Panc1 (cell line): ENCODE measurements around the gene SMPDL3B. TPM values are rescaled to one million over a fixed set of nuclear protein-coding genes. Genes with fewer than 3 reads are reported as not detected.
A peak's percentile ranks its signal among the peaks of the same experiment; 100 is the strongest.

Experiments
- ATAC-seq: fragments of 200-7000 bp; cut with Tn5 transposase; 2 replicates; pipeline ENCODE4 v1.9.1; 2020; ENCODE audit warnings: mild to moderate bottlenecking, moderate library complexity
- BruUV-seq: library from RNA; stranded (reverse); fragments of 400-500 nt; replicated peaks from 2 replicates; lab custom pipeline; 2021; lab: Mats Ljungman, UMichigan
- CTCF ChIA-PET: fragments of 300-600 bp; sonication (Branson Sonifier 250); formaldehyde crosslinking; loops from one replicate; lab custom pipeline; 2022; ENCODE audit warnings: antibody characterized with exemption; lab: Charles Lee
- POLR2A ChIA-PET: fragments of 300-600 bp; sonication (Branson Sonifier 250); formaldehyde crosslinking; loops from one replicate; lab custom pipeline; 2022; ENCODE audit warnings: antibody characterized with exemption; lab: Charles Lee
- DNase-seq: peaks from one replicate; pipeline ENCODE4 v3.0.0-alpha.2; 2010; ENCODE audit warnings: low read depth, low spot score
- H3K27ac ChIP-seq: 2 replicates; pipeline ENCODE4 v1.5.1; 2011; ENCODE audit warnings: mild to moderate bottlenecking, low read length, inconsistent platforms
- H3K27me3 ChIP-seq: fragments of 200-500 bp; sonication (Bioruptor generic); 2 replicates; pipeline ENCODE4 v1.6.0; 2014; ENCODE audit warnings: low read length, inconsistent platforms; ENCODE audit not compliant: control insufficient read depth, insufficient read depth
- H3K36me3 ChIP-seq: fragments of 200-500 bp; sonication (Bioruptor generic); 2 replicates; pipeline ENCODE4 v1.5.1; 2014; ENCODE audit warnings: inconsistent platforms, mild to moderate bottlenecking, low read length, moderate library complexity; ENCODE audit not compliant: control insufficient read depth, insufficient read depth
- H3K4me1 ChIP-seq: 2 replicates; pipeline ENCODE4 v1.5.1; 2011; ENCODE audit warnings: inconsistent platforms, mild to moderate bottlenecking, low read length, moderate library complexity; ENCODE audit not compliant: control insufficient read depth, insufficient read depth
- H3K4me3 ChIP-seq, 2 experiments: 2 replicates each; pipeline ENCODE4 v1.5.1; 2011 to 2012; ENCODE audit warnings: low read depth in 2 of 2, low read length in 2 of 2, mild to moderate bottlenecking in 2 of 2, inconsistent platforms in 1 of 2, moderate library complexity in 1 of 2
- H3K9me3 ChIP-seq: fragments of 200-500 bp; sonication (Bioruptor generic); 2 replicates; pipeline ENCODE4 v1.5.1; 2014; ENCODE audit warnings: low read depth, mild to moderate bottlenecking, inconsistent platforms, low read length, moderate library complexity; ENCODE audit not compliant: control insufficient read depth, insufficient read depth
- POLR2AphosphoS5 ChIP-seq: IDR thresholded peaks from 2 replicates; pipeline ENCODE4 v1.6.1; 2012; ENCODE audit warnings: mild to moderate bottlenecking, low read depth, low read length, moderate library complexity
- SIN3A ChIP-seq: IDR thresholded peaks from 2 replicates; pipeline ENCODE4 v1.6.1; 2012; ENCODE audit warnings: low read depth, mild to moderate bottlenecking, low read length, moderate library complexity, borderline replicate concordance; ENCODE audit not compliant: insufficient read depth
- TCF7L2 ChIP-seq: IDR thresholded peaks from 2 replicates; pipeline ENCODE4 v1.6.1; 2011; ENCODE audit warnings: mild to moderate bottlenecking, low read depth, low read length, inconsistent platforms
- in situ Hi-C: cut with HindIII; loops from 2 replicates; pipeline ENCODE4 v1.10.0; 2016; ENCODE audit warnings: low sequenced_read_pairs, low pct_unique_long_range_greater_than_20kb
- intact Hi-C: fragments of 100-400 bp; cut with micrococcal nuclease; formaldehyde crosslinking; loops from one replicate; pipeline ENCODE4 v1.10.0; 2022; ENCODE audit not compliant: unreplicated experiment
- total RNA-seq: library from RNA; stranded (reverse); gene quantifications from one replicate; pipeline ENCODE4 v1.2.1, GENCODE V29; 2021; ENCODE audit not compliant: unreplicated experiment
- TF ChIP-seq, protein P1 (sequence below): fragments of 450-650 bp; IDR thresholded peaks from 2 replicates; pipeline ENCODE4 v1.5.1; 2017; ENCODE audit warnings: mild to moderate bottlenecking
- TF ChIP-seq, protein P2 (sequence below), 2 experiments: IDR thresholded peaks; 2 replicates each; pipeline ENCODE4 v1.6.1; 2011 to 2012; ENCODE audit warnings: low read depth in 2 of 2, control low read depth in 1 of 2, low read length in 1 of 2, mild to moderate bottlenecking in 1 of 2, moderate library complexity in 1 of 2; ENCODE audit not compliant: insufficient read depth in 1 of 2

The SMPDL3B gene
- total RNA-seq, 1 experiment from 2014 or later, result 1.5 TPM

DNA sequence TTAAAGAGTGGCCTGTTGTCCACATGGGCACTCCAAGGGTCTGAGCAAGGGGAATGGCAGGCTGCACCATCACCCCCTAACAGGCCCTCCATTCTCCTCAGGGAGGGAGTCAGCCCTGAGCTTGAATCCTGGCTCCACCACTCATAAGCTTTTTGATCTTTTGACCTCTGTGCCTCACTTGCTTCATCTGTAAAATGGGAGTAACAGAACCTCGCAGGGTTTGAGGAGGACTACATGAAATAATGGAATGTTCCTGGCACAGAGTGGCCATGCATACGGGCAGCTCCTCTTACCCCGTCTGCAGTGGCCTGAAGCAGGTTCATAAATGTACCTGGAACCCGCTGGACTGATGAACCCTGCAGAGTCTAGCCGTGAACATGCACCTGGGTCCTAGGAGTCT lies 22.9 kb downstream of the SMPDL3B start:
- TF ChIP-seq, protein P1, sequence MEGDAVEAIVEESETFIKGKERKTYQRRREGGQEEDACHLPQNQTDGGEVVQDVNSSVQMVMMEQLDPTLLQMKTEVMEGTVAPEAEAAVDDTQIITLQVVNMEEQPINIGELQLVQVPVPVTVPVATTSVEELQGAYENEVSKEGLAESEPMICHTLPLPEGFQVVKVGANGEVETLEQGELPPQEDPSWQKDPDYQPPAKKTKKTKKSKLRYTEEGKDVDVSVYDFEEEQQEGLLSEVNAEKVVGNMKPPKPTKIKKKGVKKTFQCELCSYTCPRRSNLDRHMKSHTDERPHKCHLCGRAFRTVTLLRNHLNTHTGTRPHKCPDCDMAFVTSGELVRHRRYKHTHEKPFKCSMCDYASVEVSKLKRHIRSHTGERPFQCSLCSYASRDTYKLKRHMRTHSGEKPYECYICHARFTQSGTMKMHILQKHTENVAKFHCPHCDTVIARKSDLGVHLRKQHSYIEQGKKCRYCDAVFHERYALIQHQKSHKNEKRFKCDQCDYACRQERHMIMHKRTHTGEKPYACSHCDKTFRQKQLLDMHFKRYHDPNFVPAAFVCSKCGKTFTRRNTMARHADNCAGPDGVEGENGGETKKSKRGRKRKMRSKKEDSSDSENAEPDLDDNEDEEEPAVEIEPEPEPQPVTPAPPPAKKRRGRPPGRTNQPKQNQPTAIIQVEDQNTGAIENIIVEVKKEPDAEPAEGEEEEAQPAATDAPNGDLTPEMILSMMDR, result no peak
- TF ChIP-seq POLR2AphosphoS5, result no peak
- no peak for TF ChIP-seq SIN3A
- TF ChIP-seq, protein P2, sequence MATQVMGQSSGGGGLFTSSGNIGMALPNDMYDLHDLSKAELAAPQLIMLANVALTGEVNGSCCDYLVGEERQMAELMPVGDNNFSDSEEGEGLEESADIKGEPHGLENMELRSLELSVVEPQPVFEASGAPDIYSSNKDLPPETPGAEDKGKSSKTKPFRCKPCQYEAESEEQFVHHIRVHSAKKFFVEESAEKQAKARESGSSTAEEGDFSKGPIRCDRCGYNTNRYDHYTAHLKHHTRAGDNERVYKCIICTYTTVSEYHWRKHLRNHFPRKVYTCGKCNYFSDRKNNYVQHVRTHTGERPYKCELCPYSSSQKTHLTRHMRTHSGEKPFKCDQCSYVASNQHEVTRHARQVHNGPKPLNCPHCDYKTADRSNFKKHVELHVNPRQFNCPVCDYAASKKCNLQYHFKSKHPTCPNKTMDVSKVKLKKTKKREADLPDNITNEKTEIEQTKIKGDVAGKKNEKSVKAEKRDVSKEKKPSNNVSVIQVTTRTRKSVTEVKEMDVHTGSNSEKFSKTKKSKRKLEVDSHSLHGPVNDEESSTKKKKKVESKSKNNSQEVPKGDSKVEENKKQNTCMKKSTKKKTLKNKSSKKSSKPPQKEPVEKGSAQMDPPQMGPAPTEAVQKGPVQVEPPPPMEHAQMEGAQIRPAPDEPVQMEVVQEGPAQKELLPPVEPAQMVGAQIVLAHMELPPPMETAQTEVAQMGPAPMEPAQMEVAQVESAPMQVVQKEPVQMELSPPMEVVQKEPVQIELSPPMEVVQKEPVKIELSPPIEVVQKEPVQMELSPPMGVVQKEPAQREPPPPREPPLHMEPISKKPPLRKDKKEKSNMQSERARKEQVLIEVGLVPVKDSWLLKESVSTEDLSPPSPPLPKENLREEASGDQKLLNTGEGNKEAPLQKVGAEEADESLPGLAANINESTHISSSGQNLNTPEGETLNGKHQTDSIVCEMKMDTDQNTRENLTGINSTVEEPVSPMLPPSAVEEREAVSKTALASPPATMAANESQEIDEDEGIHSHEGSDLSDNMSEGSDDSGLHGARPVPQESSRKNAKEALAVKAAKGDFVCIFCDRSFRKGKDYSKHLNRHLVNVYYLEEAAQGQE (IDR thresholded peaks at IDR 0.05; ENCODE audit: insufficient read depth in 1 of 2, low read depth in 2 of 2, low read length in 1 of 2), result no peak
- no peak for TF ChIP-seq TCF7L2
- in situ Hi-C loops (no loop called here), intact Hi-C loops (no loop called here)
- ATAC-seq (no peak), DNase-seq (no peak)
- ChIA-PET POLR2A (no interaction called here), CTCF (no interaction called here)
- BruUV-seq, result no TSS peak
- no peak overlapping the region for H3K27ac ChIP-seq
- H3K27me3 ChIP-seq, result no peaks in the 10 kb centered on the region
- peaks cover 22% of the 10 kb centered on the region for H3K4me1 ChIP-seq
- no peak overlapping the region for H3K4me3 ChIP-seq
- H3K9me3 ChIP-seq, result no peaks in the 10 kb centered on the region
- H3K36me3 ChIP-seq, result no peaks in the 10 kb centered on the region; the same call in 1 of the 2 replicates

DNA sequence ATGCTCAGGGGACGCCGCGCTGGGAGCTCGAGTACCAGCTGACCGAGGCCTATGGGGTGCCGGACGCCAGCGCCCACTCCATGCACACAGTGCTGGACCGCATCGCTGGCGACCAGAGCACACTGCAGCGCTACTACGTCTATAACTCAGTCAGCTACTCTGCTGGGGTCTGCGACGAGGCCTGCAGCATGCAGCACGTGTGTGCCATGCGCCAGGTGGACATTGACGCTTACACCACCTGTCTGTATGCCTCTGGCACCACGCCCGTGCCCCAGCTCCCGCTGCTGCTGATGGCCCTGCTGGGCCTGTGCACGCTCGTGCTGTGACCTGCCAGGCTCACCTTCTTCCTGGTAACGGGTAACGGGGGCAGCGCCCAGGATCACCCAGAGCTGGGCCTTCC lies 23.7 kb downstream of the SMPDL3B start:
- ChIA-PET CTCF (no interaction called here), POLR2A (no interaction called here)
- DNase-seq (no peak), ATAC-seq (no peak)
- intact Hi-C loops (no loop called here), in situ Hi-C loops (no loop called here)
- Histone ChIP-seq H3K36me3 (no peaks in the 10 kb centered on the region; the same call in 1 of the 2 replicates), H3K4me1 (peaks cover 22% of the 10 kb centered on the region), H3K9me3 (no peaks in the 10 kb centered on the region), H3K4me3 (peak overlapping the region in 1 of 2 experiments; percentile 83; a peak in 1 of 4 replicates), H3K27me3 (no peaks in the 10 kb centered on the region), H3K27ac (no peak overlapping the region)
- TF ChIP-seq TCF7L2, result no peak
- no peak for TF ChIP-seq SIN3A
- TF ChIP-seq, protein P1, result no peak
- no peak for TF ChIP-seq POLR2AphosphoS5
- TF ChIP-seq, protein P2 (IDR thresholded peaks at IDR 0.05; ENCODE audit: insufficient read depth in 1 of 2, low read depth in 2 of 2, low read length in 1 of 2), result no peak
- BruUV-seq, result no TSS peak
